Type B pancreatic cell (in vitro differentiated cells): ENCODE measurements around the gene VAMP1. TPM values are rescaled to one million over a fixed set of nuclear protein-coding genes. Genes with fewer than 3 reads are reported as not detected.
"Not testable (repeated sequence)": the region's sequence is repeated elsewhere in the genome, so short reads cannot be mapped to it uniquely, and the experiment has no call there.

Experiments
- DNase-seq: peaks from one replicate; pipeline ENCODE4 v3.0.0; 2021; ENCODE audit warnings: mixed read lengths; ENCODE audit not compliant: unreplicated experiment; ENCODE audit errors: extremely low spot score
- H3K27ac Mint-ChIP-seq: 2 replicates; pipeline ENCODE4 v1.8.0; 2021; ENCODE audit warnings: mild to moderate bottlenecking, mixed read lengths
- H3K27me3 Mint-ChIP-seq: 2 replicates; pipeline ENCODE4 v1.8.0; 2021; ENCODE audit warnings: mixed read lengths
- H3K36me3 Mint-ChIP-seq: 2 replicates; pipeline ENCODE4 v1.8.0; 2021; ENCODE audit warnings: mixed read lengths
- H3K4me1 Mint-ChIP-seq: one replicate; pipeline ENCODE4 v1.8.0; 2021; ENCODE audit warnings: mixed read lengths; ENCODE audit not compliant: unreplicated experiment
- H3K4me3 Mint-ChIP-seq: 2 replicates; pipeline ENCODE4 v1.8.0; 2021; ENCODE audit warnings: mild to moderate bottlenecking, mixed read lengths
- H3K9me3 Mint-ChIP-seq: 2 replicates; pipeline ENCODE4 v1.8.0; 2021; ENCODE audit warnings: mixed read lengths
- CTCF ChIP-seq: fragments of 200-600 bp; sonication (generic); conservative IDR thresholded peaks from 2 replicates; pipeline ENCODE4 v1.5.0; 2021; ENCODE audit warnings: antibody characterized with exemption, mild to moderate bottlenecking
- total RNA-seq: library from RNA; stranded (reverse); gene quantifications from 2 replicates; pipeline ENCODE4 v1.2.1, GENCODE V29; 2021; ENCODE audit warnings: low replicate concordance

Gene VAMP1
- total RNA-seq, 1 donor from 2014 or later, result 10.1 TPM

GRCh38 chr12:6488240-6488639 is 17.8 kb upstream of the VAMP1 start:
- DNase-seq, result no peak
- H3K9me3 Mint-ChIP-seq, result no peaks in the 10 kb centered on the region
- peaks cover 15% of the 10 kb centered on the region for H3K36me3 Mint-ChIP-seq
- no peak overlapping the region for H3K4me3 Mint-ChIP-seq
- no peak for TF ChIP-seq CTCF
- peaks cover 3% of the 10 kb centered on the region for H3K27me3 Mint-ChIP-seq
- no peaks in the 10 kb centered on the region for H3K4me1 Mint-ChIP-seq
- H3K27ac Mint-ChIP-seq, result no peak overlapping the region

- Mint-ChIP-seq H3K27me3 (peaks cover 34% of the 10 kb centered on the region), H3K9me3 (peaks cover 5% of the 10 kb centered on the region), H3K27ac (no peak overlapping the region), H3K4me3 (no peak overlapping the region), H3K4me1 (no peaks in the 10 kb centered on the region), H3K36me3 (no peaks in the 10 kb centered on the region)
- no peak for DNase-seq
- no peak for TF ChIP-seq CTCF
Measured at GRCh38 chr12:6478416-6478815, 7.9 kb upstream of the VAMP1 start.

GRCh38 chr12:6477601-6478377 is 7.3 kb upstream of the VAMP1 start:
- DNase-seq, H3K36me3 Mint-ChIP-seq, H3K9me3 Mint-ChIP-seq, H3K4me3 Mint-ChIP-seq, H3K4me1 Mint-ChIP-seq, H3K27ac Mint-ChIP-seq: not testable (repeated sequence)
- peaks cover 34% of the 10 kb centered on the region for H3K27me3 Mint-ChIP-seq

- no peak for DNase-seq
- H3K4me1 Mint-ChIP-seq, result no peaks in the 10 kb centered on the region
- TF ChIP-seq CTCF, result no peak
- H3K27ac Mint-ChIP-seq, result peak overlapping the region; percentile 59
- peaks cover 43% of the 10 kb centered on the region for H3K27me3 Mint-ChIP-seq
- peak overlapping the region; percentile 19 for H3K4me3 Mint-ChIP-seq
- H3K36me3 Mint-ChIP-seq, result no peaks in the 10 kb centered on the region
- H3K9me3 Mint-ChIP-seq, result peaks cover 5% of the 10 kb centered on the region
Measured at GRCh38 chr12:6476489-6476888, 6.0 kb upstream of the VAMP1 start.

GRCh38 chr12:6475233-6475975 is 4.9 kb upstream of the VAMP1 start:
- not testable (repeated sequence) for H3K4me3 Mint-ChIP-seq, H3K36me3 Mint-ChIP-seq
- H3K27me3 Mint-ChIP-seq, result peaks cover 47% of the 10 kb centered on the region

GRCh38 chr12:6472491-6472890 is 2.0 kb upstream of the VAMP1 start:
- no peak for DNase-seq
- no peak for TF ChIP-seq CTCF
- peak overlapping the region; percentile 19 for H3K4me3 Mint-ChIP-seq
- H3K9me3 Mint-ChIP-seq, result peaks cover 5% of the 10 kb centered on the region
- peaks cover 42% of the 10 kb centered on the region for H3K27me3 Mint-ChIP-seq
- H3K27ac Mint-ChIP-seq, result no peak overlapping the region
- peaks cover 5% of the 10 kb centered on the region for H3K4me1 Mint-ChIP-seq
- H3K36me3 Mint-ChIP-seq, result no peaks in the 10 kb centered on the region

More at GRCh38 chr12:6475233-6475975, 4.9 kb upstream of the VAMP1 start:
- not testable (repeated sequence) for H3K27ac Mint-ChIP-seq, H3K9me3 Mint-ChIP-seq, DNase-seq, H3K4me1 Mint-ChIP-seq
